ENCODE measurements around the gene HS6ST1.

Gene HS6ST1

DNA sequence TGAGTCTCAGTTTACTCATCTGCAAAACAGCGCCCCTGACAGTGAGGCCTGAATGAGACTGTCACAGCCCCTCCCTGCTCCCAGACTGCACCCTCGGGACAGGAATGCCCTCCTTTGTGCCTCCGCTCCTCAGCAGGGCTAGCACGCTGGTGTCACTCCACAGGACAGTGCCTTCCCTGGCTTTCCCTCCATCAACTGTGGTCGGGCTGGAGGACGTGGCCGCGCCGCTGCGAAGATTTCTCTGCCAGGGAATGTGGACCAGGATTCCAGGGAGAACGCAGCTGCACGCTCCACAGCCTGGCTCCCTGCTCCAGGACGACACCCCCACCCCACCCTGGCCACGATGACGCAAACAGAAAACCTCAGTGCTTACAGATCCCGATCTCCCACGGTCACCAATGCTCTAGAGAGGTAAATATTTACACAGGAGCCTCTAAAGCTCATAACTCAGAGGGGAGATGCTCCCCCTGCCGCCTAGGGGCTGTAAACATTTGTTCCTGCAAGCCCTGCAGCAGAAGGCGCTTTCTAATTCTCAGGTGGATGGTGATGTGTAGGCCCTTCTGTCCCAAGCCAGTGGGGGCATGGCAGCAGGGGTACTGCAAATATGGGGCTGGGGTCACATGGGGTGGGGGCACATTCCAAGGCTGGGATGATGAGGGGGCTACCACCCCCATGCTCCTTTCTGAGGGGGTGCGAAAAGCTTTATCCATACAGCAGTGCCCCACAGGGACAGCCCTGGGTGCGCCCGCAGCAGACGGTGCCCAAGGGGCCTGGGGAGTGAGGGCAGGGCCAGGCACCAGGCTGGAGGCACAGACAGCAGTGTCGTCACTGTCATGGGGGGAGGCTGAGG, 12.4 kb downstream of the HS6ST1 start:
- TF ChIP-seq, protein P1, sequence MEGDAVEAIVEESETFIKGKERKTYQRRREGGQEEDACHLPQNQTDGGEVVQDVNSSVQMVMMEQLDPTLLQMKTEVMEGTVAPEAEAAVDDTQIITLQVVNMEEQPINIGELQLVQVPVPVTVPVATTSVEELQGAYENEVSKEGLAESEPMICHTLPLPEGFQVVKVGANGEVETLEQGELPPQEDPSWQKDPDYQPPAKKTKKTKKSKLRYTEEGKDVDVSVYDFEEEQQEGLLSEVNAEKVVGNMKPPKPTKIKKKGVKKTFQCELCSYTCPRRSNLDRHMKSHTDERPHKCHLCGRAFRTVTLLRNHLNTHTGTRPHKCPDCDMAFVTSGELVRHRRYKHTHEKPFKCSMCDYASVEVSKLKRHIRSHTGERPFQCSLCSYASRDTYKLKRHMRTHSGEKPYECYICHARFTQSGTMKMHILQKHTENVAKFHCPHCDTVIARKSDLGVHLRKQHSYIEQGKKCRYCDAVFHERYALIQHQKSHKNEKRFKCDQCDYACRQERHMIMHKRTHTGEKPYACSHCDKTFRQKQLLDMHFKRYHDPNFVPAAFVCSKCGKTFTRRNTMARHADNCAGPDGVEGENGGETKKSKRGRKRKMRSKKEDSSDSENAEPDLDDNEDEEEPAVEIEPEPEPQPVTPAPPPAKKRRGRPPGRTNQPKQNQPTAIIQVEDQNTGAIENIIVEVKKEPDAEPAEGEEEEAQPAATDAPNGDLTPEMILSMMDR (IDR thresholded peaks at IDR 0.05; ENCODE audit: control extremely low read depth, extremely low read depth, low read depth, missing control alignments), result no peak
- ChIA-PET POLR2A (no interaction called here), CTCF (interaction anchor here (1.1 to 1.4 kb wide), 2 partner anchors 9 to 10 kb away, joined by 3 to 4 read pairs; no protein-coding TSS in a partner anchor)
- no peak for DNase-seq (ENCODE audit: extremely low spot score)

DNA sequence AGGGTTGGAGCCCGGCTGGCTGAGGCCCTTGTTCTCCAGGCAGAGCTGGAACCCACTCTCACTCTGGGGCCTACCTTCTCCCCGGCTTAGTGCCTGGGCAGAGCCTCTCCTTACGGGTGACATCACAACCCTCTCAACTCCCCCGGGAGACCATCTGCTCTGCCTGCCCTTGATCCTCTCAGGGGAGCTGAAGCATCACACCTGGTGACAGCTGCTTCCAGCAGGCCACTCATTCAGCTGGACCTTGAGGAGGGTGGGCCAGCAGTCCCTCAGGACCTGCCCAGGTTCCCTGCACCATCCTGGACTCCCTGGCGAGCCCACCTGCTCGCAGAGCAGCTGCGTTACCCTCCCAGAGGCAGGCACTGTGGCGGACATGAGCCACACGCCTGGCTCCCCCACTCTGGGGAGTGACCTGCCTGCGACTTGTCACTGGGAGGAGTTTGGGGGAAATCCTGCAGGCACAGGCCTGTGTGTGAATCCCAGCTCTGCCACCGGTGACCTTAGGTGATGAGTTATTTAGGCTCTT, 13.1 kb downstream of the HS6ST1 start:
- peak; percentile 59 for DNase-seq (ENCODE audit: extremely low spot score)
- TF ChIP-seq, protein P1 (IDR thresholded peaks at IDR 0.05; ENCODE audit: control extremely low read depth, extremely low read depth, low read depth, missing control alignments), result no peak
- ChIA-PET POLR2A (no interaction called here), CTCF (interaction anchor here (1.1 to 1.4 kb wide), 2 partner anchors 9 to 10 kb away, joined by 3 to 4 read pairs; no protein-coding TSS in a partner anchor)

DNA sequence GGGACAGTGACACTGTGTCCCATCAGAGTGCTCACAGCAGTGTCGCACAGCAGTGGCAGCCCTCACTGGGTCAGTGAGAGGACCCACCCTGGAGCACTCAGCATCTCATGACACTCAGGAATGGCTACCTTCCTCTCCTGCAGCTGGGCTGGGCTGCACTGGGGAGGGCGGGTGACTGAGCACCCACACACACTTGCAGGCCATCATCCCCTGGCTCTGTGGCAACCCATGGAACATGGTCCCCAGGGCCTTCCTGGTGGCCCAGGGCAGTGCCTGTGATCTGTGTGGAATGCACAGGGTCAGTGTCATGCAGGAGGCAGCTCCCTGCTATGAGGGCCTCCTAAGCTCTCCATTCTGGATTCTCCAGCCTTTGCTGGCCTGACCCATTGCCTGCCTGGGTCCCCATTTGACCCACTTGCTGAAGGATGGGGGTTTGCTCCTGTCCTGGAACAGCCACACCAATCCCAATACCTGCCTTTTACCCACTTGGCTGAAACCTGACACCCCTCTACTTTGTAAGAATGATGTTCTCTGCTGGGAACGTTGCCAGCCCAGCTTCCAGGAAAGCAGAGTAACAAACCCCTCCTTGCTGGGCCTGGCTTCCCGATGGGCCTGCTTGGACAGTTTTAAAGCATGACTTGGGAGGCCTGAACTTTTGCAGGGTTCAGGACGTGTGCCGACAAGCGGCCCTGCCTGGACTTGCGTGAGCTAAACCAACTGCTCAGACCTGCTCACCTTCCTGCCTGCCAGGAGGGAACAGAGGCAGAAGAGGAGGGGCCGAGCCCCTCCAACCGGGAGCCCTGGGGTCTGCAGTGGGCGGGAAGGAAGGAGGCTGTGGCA, 13.7 kb downstream of the HS6ST1 start:
- CTCF ChIA-PET, result interaction anchor here (1.1 to 1.4 kb wide), 2 partner anchors 9 to 11 kb away, joined by 3 to 4 read pairs; no protein-coding TSS in a partner anchor
- POLR2A ChIA-PET, result no interaction called here
- no peak for DNase-seq (ENCODE audit: extremely low spot score)
- TF ChIP-seq, protein P1 (IDR thresholded peaks at IDR 0.05; ENCODE audit: control extremely low read depth, extremely low read depth, low read depth, missing control alignments), result no peak

DNA sequence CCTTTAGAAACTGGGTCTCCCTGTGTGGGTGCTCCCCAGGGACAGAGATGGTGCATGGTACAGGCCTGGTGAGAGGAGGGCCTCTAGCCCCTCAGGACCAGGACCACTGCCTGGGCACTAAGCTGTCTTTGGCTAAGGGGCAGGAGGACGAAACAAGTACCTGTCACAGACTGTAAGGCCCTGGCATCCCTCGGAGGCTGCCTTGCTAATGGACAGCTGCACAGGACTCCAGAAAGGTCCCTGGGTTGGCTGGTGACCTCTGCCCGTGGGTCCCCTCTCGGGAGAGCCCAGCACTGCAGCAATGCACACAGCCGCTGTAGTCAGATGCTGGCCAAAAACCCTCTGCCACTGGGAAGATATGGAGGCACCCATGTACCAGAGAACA, 14.3 kb downstream of the HS6ST1 start:
- POLR2A ChIA-PET, result no interaction called here
- no peak for DNase-seq (ENCODE audit: extremely low spot score)
- CTCF ChIA-PET, result interaction anchor here (1.0 kb wide), 1 partner anchor 25 kb away, joined by 3 read pairs; no protein-coding TSS in a partner anchor
- TF ChIP-seq, protein P1 (IDR thresholded peaks at IDR 0.05; ENCODE audit: control extremely low read depth, extremely low read depth, low read depth, missing control alignments), result no peak

DNA sequence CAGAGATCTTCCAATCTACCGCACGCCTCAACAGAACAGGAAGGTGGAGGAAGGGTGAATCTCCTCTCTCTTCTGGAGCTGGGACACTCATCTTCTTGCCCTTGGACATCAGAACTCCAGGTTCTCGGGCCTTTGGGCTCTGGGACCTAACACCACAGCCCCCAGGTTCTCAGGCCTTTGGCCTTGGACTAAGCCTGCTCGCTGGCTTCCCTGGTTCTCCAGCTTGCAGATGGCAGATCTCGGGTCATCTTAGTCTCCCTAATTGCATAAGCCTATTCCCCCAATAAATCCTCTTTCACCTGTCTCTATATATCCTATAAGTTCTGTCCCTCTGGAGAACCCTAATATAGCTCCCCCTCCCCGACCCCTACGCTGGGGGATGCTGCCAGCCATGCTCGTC, 14.8 kb downstream of the HS6ST1 start:
- CTCF ChIA-PET, result interaction anchor here (1.0 kb wide), 1 partner anchor 26 kb away, joined by 3 read pairs; no protein-coding TSS in a partner anchor
- TF ChIP-seq, protein P1 (IDR thresholded peaks at IDR 0.05; ENCODE audit: control extremely low read depth, extremely low read depth, low read depth, missing control alignments), result no peak
- no peak for DNase-seq (ENCODE audit: extremely low spot score)
- POLR2A ChIA-PET, result no interaction called here
